Measurements from ENCODE around the gene TMEM120B.

GRCh38 chr12:121764808-121765207, 52.3 kb downstream of the TMEM120B start:
- no peak for TF ChIP-seq CTCF (IDR thresholded peaks at IDR 0.05; ENCODE audit: poor library complexity, severe bottlenecking)
- no peak for TF ChIP-seq EZH2 (IDR thresholded peaks at IDR 0.05; ENCODE audit: borderline replicate concordance, insufficient read depth, low read length, poor library complexity, severe bottlenecking)
- no peak for TF ChIP-seq RAD21 (conservative IDR thresholded peaks at IDR 0.05)
- no peak for TF ChIP-seq REST (IDR thresholded peaks at IDR 0.05; ENCODE audit: borderline replicate concordance)
- TF ChIP-seq TAF1 (IDR thresholded peaks at IDR 0.05; ENCODE audit: low read depth), result no peak
- no peak for TF ChIP-seq POLR2AphosphoS5 (IDR thresholded peaks at IDR 0.05)
- no peak for TF ChIP-seq EP300 (conservative IDR thresholded peaks at IDR 0.05; ENCODE audit: poor library complexity, severe bottlenecking)
- no peak for TF ChIP-seq MXI1 (conservative IDR thresholded peaks at IDR 0.05; ENCODE audit: poor library complexity, severe bottlenecking)
